GM21528 (cell line): Measurements from ENCODE around the gene KCNT2.
"Not testable (repeated sequence)": the region's sequence is repeated elsewhere in the genome, so short reads cannot be mapped to it uniquely, and the experiment has no call there.

Experiments
- ATAC-seq: cut with Tn5 transposase; IDR thresholded peaks from one replicate; pipeline ENCODE4 v1.9.1; 2021; ENCODE audit warnings: mild to moderate bottlenecking, moderate library complexity; ENCODE audit not compliant: unreplicated experiment, low FRiP score

The KCNT2 gene

GRCh38 chr1:196608390-196609369 is at the start of gene KCNT2:
Gene KCNT2, minus strand, starts transcription at chr1:196608440. Its CDS starts 131 bp downstream, at chr1:196608309.
- no peak for ATAC-seq

DNA sequence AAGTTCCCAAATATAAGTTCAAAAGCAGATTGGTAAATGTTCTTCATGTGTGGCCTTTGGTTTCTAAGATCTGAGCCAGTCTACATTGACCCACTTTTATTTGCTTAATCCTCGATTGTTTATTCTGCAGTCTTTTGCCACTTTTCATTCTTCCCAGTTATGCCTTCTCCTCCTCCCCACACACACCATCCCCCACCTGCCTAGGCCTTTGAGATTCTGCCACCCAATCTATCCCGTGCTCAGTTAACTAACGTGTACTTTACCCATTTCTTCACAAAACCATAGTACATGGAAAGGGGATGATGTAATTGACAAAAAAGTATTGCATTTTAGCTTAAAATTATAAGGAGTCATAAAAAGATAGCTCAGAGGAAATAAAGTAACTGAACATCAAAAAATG is 47.3 kb upstream of the KCNT2 start:
- no peak for ATAC-seq

DNA sequence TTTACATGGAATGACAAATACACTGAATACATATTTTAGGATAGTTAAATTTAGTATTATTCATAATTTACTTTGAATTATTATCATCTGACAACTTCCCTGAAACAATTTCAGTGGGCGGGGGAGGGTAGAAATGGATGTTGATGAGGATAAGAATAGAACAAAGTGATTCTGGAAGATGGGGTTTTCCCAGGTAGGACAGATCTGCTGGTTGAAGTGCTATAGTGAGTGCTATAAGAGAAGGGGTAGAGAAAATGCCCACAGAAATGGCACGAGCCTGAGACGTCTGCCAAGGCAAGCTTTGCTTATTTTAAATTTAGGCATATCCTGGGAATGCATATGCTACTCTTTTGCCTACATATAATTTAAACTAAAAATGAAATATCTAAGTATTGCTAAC is 46.8 kb upstream of the KCNT2 start:
- no peak for ATAC-seq

GRCh38 chr1:196654271-196654670 is 46.0 kb upstream of the KCNT2 start:
- ATAC-seq = no peak

DNA sequence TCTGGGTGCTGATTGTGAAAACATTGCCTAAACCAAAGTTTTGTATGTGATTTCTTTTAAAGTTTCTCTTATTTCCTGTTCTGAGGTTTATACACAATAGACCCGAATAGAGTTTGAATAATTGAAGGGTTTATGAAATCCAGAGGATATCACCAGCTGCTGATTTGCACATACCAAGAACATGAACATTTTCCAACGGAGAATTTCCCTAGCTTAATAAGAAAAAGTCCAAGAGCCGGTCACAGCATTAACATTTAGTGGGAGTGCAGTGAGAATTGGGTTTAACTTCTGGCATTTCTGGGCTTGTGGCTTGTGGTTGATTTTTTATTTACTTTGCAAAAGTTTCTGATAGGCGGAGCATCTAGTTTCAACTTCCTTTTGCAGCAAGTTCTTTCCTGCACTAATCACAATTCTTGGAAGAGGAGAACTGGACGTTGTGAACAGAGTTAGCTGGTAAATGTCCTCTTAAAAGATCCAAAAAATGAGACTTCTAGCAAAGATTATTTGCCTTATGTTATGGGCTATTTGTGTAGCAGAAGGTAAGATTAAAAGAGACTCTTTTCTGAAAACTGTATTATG is 43.5 kb upstream of the KCNT2 start, which contains the start of gene CFH:
CFH (plus strand) TSS at position 407 of the 579 bp plus-strand sequence; CDS start at position 482, 75 bp downstream.
- ATAC-seq = no peak

DNA sequence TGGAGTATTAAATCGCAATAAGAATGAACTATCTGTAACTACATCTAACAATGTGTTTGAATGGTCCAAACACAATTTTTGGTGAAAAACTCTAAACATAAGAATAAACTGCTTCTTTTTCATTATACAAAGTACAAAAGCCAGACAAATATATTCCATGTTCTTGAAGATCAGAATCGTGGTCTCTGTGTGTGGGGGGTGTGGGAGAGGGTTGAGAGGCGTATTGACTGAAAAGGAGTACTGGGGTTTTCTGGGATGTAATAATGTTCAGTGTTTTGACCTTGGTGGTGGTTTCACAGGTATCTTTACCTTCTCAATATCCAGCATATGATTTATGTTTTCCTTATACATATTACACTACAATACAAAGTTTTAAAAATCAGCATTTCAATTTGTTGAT is 42.8 kb upstream of the KCNT2 start:
- ATAC-seq = no peak

DNA sequence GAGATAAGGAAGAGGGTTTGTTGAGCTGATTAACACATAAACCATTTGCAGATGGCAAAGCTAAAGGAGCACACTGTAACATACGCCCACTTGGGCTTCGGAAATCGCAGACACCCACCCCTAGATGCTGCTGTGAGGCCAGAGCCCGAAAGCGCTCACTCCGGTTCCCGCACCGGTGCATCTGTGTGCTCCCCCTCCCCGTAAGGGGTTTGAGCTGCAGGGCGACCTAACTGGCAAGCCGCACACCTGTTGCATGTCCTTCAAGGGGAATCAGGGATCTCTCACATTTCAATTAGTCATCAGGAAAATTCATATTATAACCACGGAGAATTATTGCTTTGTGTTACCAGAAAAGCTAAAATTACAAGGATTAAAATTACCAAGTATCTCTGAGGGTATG is 42.2 kb upstream of the KCNT2 start:
- no peak for ATAC-seq

DNA sequence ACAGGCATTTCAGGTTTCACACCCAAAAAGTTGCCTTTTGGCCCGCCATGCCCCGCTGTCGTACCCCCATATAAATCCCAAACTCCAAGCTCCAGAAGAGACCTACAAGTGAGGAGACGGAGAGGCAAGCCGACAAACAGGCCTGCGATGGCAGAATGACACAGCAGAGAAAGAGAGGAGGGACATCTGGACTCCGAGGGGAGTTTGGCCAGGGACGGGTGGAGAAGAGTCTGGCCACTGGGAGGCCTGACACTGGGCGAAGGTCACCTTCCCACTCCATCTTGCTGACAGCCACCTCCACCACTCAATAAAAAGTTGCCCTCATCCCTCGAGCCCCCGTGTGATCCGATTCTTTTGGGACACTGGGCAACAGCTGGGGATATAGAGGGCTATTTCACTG is 41.8 kb upstream of the KCNT2 start:
- no peak for ATAC-seq

GRCh38 chr1:196640976-196641375 is 32.7 kb upstream of the KCNT2 start:
- no peak for ATAC-seq

GRCh38 chr1:196639291-196639690 is 31.1 kb upstream of the KCNT2 start:
- not testable (repeated sequence) for ATAC-seq

DNA sequence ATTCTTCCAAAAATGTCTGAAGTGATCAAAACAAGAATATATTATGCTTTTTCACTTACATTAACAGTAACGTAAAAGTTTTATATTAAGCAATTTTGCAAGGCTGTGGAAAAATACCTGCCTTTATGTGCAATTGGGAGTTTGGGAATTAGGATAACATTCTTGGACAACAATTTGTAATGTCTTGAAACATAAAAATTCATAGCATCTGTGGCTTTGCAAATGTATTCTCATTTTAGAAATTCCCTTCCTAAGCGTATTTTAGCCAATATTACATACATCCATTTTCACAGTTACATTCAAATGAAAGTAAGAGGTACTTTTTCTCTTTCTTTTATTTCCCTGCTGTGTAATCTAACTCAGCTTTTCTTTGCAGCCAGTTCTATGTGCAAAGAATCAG is 30.2 kb upstream of the KCNT2 start:
- no peak for ATAC-seq

DNA sequence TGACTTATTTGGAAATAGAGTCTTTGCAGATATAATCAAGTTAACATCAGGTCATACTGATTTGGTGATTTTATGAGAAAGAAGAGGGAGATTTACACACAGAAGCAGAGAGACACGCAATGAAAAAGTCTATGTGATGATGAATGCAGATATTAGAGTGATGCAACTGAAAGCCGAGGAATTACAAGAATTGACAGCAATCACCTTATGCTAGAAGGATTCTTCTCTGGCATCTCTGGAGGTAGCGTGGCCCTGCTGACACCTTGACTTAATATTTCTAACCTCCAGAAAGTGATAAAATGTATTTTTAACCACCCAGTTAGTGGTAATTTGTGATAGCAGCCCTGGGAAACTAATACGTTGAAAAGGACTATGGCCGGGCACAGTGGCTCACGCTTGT is 29.4 kb upstream of the KCNT2 start:
- no peak for ATAC-seq

DNA sequence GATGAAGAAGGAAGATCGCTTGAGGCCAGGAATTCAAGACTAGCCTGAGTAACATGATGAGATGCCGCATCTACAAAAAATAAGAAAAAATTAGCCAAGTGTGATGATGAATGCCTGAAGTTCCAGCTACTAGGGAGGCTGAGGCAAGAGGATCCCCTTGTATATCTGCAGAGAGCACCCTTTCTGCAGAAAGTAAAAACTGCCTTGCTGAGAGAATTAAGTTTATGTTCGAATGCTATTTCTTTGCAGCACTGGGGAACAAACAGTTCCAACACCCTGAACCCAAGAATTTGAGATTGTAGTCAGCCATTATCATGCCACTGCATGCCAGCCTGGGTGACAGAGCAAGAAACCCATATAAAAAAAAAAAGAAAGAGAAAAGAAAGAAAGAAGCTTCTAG is 20.6 kb upstream of the KCNT2 start:
- no peak for ATAC-seq

DNA sequence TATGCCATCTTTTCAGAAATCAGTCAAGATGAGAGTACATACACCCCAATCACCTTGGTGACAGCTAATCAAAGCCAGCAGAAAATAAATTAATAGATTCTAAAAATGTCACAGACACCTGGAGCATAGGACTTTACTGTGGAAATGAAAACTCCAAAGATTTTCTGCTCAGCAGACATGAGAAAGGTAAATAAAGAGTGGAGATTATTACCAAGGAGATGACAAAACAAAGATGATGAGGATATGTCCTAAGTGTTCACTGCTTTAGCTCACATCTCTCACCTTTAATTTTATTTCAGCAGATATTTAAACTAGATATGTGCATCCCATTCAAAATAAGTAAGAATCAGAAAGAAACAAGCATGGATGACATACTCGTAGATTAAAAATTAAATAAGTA is 14.8 kb upstream of the KCNT2 start:
- ATAC-seq = no peak

GRCh38 chr1:196619721-196620120 is 11.5 kb upstream of the KCNT2 start:
- no peak for ATAC-seq

GRCh38 chr1:196611873-196612272 is 3.6 kb upstream of the KCNT2 start:
- no peak for ATAC-seq

DNA sequence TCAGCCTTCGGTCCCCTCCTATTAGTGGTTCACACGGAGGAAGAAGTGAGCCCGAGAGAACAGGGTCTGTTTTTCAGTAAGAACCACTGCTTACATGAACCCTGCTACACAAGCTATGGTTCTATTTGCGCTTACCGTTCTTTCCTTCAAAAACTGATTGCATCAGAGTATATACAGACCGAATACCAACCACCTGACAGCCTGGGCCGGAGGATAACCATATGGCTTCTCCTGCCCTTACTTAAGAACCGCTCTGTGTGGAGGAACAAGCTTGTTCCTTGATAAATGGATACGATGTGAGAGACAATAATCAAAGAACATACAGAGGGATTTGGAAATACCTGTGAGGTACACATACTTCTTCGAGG is 1.1 kb upstream of the KCNT2 start:
- no peak for ATAC-seq

DNA sequence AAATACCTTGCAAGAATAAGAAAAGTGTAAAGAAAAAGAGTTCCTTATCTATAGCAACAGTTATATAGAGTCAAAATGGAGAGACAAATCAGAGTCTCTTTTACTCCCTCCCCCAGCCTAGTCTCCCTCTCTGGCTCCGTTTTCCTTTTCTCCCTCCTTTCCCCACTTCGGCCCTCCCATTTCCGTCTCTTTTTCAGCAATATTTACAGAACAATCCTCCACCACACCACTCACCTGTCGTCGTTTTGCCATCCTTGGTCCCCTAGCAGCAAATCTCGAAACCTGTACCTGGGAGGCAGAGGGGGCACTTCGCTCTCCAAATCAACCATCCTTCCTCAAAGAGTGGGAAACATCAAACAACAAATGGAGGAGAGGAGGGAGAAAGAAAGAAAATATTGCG is 259 bp downstream of the KCNT2 start:
- no peak for ATAC-seq

GRCh38 chr1:196603651-196604050 is 4.6 kb downstream of the KCNT2 start:
- no peak for ATAC-seq

DNA sequence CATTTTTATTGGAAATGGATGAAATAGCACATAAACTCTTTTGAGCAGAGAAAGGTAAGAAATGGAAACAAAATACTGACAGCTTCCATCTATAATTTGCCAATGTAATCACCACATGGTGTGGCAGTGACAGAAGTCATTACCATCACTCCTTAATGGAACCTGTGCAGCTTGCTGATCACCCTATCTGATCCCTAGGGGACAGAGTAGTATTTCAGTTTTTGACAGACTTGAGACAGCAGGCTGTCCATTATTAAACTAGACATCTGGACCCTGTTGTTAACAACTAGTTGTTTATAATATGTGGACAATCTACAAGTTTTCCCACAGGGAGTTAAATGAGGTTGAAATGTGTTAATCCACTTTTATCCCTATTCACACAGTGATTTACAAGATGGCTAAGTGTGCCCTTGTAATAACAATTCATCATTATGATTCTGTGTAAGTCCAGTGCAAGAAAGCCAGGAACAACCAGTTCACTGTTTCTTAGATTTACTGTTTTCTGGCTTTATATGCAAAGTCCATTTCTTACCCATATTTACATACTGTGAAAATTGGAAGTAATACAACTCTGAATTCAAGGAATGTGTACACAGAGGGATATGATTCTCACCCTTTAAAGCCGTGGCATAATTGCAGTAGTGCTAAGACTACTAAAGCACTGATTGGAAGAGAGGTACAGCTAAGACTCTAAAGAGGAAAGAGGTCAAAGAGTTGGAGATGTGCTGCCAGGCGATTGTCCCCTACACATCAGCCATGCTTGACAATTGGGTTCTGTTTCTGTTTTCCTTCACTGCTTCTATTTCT is 9.1 kb downstream of the KCNT2 start:
- ATAC-seq = no peak

GRCh38 chr1:196594700-196595099 is 13.5 kb downstream of the KCNT2 start:
- ATAC-seq = no peak
